ENCODE data around the gene KIDINS220.

The KIDINS220 gene

GRCh38 chr2:8819948-8820347 is 17.5 kb downstream of the KIDINS220 start:
- H3K4me3 ChIP-seq (ENCODE audit: low read length): no peak overlapping the region
- H3K4me1 ChIP-seq (ENCODE audit: control insufficient read depth, insufficient read depth, low read length): peaks cover 8% of the 10 kb centered on the region
- H3K27me3 ChIP-seq (ENCODE audit: control insufficient read depth, insufficient read depth, low read length): no peaks in the 10 kb centered on the region
- no peak overlapping the region for H3K9ac ChIP-seq (ENCODE audit: low read length)
- H3K36me3 ChIP-seq (ENCODE audit: control insufficient read depth, insufficient read depth, low read length): peaks cover 6% of the 10 kb centered on the region
- no peak overlapping the region for H3K27ac ChIP-seq (ENCODE audit: low read depth, low read length)

DNA sequence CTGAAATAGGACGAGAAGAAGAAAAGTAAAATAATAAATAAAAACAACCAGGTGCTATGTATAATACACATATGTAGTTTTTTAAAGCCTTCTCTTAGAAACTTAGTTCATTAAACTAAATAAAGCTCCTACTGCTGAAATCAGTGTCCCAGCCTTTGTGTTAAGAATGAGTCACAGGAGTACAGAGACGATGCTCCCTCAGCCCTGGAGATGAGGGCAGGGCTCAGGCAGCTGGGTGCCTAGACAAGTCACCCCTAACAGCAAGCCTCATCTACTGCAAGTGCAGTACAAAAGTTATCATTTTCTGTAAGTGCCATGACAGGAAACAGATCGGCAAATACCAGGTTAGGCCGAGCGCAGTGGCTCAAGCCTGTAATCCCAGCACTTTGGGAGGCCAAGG is 18.2 kb downstream of the KIDINS220 start:
- peaks cover 8% of the 10 kb centered on the region for H3K4me1 ChIP-seq (ENCODE audit: control insufficient read depth, insufficient read depth, low read length)
- no peak overlapping the region for H3K4me3 ChIP-seq (ENCODE audit: low read length)
- no peak overlapping the region for H3K9ac ChIP-seq (ENCODE audit: low read length)
- H3K27ac ChIP-seq (ENCODE audit: low read depth, low read length): no peak overlapping the region
- H3K27me3 ChIP-seq (ENCODE audit: control insufficient read depth, insufficient read depth, low read length): no peaks in the 10 kb centered on the region
- peaks cover 3% of the 10 kb centered on the region for H3K36me3 ChIP-seq (ENCODE audit: control insufficient read depth, insufficient read depth, low read length)

DNA sequence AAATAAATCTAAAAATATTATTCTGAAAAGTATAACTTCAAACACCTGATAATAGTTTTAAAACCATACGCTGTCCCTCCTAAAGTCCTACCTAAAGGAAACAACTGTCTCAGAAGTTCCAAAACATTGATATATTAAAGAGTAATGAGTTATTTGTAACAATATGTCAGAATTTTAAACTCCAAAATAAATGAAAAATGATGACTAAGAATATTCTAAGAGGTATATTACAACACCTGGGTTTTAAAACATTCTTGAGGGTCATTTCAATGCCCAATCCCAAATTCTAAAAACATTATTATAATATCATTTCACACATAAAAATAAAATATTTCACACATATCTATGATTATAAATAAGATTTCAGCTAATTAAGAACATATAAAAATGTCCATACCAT is 20.2 kb downstream of the KIDINS220 start:
- H3K4me1 ChIP-seq (ENCODE audit: control insufficient read depth, insufficient read depth, low read length): peaks cover 8% of the 10 kb centered on the region
- no peak overlapping the region for H3K4me3 ChIP-seq (ENCODE audit: low read length)
- no peaks in the 10 kb centered on the region for H3K27me3 ChIP-seq (ENCODE audit: control insufficient read depth, insufficient read depth, low read length)
- H3K9ac ChIP-seq (ENCODE audit: low read length): no peak overlapping the region
- no peak overlapping the region for H3K27ac ChIP-seq (ENCODE audit: low read depth, low read length)
- peaks cover 3% of the 10 kb centered on the region for H3K36me3 ChIP-seq (ENCODE audit: control insufficient read depth, insufficient read depth, low read length)

- Histone ChIP-seq H3K27ac (ENCODE audit: low read depth, low read length) (no peak overlapping the region), H3K27me3 (ENCODE audit: control insufficient read depth, insufficient read depth, low read length) (no peaks in the 10 kb centered on the region), H3K4me1 (ENCODE audit: control insufficient read depth, insufficient read depth, low read length) (no peaks in the 10 kb centered on the region), H3K9ac (ENCODE audit: low read length) (no peak overlapping the region), H3K36me3 (ENCODE audit: control insufficient read depth, insufficient read depth, low read length) (peaks cover 11% of the 10 kb centered on the region), H3K4me3 (ENCODE audit: low read length) (no peak overlapping the region)
These were observed 30.3 kb downstream of the KIDINS220 start for GRCh38 chr2:8806885-8807704.

GRCh38 chr2:8805278-8806210 is 31.9 kb downstream of the KIDINS220 start:
- no peak overlapping the region for H3K4me3 ChIP-seq (ENCODE audit: low read length)
- no peaks in the 10 kb centered on the region for H3K27me3 ChIP-seq (ENCODE audit: control insufficient read depth, insufficient read depth, low read length)
- H3K4me1 ChIP-seq (ENCODE audit: control insufficient read depth, insufficient read depth, low read length): no peaks in the 10 kb centered on the region
- no peak overlapping the region for H3K27ac ChIP-seq (ENCODE audit: low read depth, low read length)
- peaks cover 13% of the 10 kb centered on the region for H3K36me3 ChIP-seq (ENCODE audit: control insufficient read depth, insufficient read depth, low read length)
- H3K9ac ChIP-seq (ENCODE audit: low read length): no peak overlapping the region

DNA sequence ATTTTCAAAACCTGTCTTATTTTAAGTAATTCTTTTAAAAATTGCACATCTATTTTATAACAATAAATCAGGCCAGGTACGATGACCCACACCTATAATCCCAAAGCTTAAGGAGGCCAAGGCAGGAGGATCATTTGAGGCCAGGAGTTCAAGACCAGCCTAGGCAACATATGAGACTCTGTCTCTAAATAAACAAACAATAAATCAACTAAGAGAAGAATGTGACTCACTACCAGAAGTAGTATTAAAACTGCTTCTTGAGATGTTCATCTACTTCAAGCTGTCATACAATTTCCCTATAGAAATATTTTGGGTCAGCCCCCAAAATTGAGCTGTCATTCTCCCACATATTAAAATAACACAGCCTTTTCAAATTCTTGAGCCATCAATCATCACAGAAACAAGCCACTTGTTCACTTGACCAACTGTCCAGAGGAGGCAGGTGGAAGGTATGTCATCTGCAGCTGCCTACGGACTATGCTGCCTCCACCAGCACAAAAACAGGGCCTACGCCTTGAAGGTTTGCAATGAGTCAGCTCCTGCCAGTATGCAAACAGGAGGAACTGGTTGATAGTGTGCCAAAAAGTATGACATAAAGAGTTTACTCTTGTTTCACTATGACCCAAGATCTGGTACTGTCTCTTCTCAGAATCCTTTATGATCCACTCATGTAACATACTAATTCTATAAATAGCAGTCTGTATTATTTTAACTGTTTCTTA is 33.6 kb downstream of the KIDINS220 start:
- no peak overlapping the region for H3K4me3 ChIP-seq (ENCODE audit: low read length)
- peaks cover 9% of the 10 kb centered on the region for H3K36me3 ChIP-seq (ENCODE audit: control insufficient read depth, insufficient read depth, low read length)
- no peaks in the 10 kb centered on the region for H3K27me3 ChIP-seq (ENCODE audit: control insufficient read depth, insufficient read depth, low read length)
- no peak overlapping the region for H3K27ac ChIP-seq (ENCODE audit: low read depth, low read length)
- no peaks in the 10 kb centered on the region for H3K4me1 ChIP-seq (ENCODE audit: control insufficient read depth, insufficient read depth, low read length)
- H3K9ac ChIP-seq (ENCODE audit: low read length): no peak overlapping the region

DNA sequence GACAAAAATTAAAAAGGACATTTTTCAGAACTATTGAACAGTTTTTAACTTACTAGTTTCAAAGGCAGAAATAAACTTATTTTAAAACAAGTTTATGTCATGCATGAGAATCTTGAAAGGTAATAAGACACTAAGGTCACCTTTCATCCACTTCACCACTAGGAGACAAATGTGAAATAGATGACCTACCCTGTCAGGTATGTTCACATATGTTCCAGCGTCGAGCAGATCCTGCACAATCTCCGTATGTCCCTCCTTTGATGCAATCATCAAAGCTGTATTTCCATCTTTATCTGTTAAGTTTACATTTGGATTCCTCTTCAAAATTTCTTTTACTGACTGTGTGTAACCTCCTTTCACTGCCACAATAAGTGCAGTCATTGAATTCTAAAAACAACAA is 34.7 kb downstream of the KIDINS220 start:
- H3K36me3 ChIP-seq (ENCODE audit: control insufficient read depth, insufficient read depth, low read length): peaks cover 13% of the 10 kb centered on the region
- no peak overlapping the region for H3K4me3 ChIP-seq (ENCODE audit: low read length)
- H3K9ac ChIP-seq (ENCODE audit: low read length): no peak overlapping the region
- no peaks in the 10 kb centered on the region for H3K27me3 ChIP-seq (ENCODE audit: control insufficient read depth, insufficient read depth, low read length)
- no peak overlapping the region for H3K27ac ChIP-seq (ENCODE audit: low read depth, low read length)
- no peaks in the 10 kb centered on the region for H3K4me1 ChIP-seq (ENCODE audit: control insufficient read depth, insufficient read depth, low read length)

DNA sequence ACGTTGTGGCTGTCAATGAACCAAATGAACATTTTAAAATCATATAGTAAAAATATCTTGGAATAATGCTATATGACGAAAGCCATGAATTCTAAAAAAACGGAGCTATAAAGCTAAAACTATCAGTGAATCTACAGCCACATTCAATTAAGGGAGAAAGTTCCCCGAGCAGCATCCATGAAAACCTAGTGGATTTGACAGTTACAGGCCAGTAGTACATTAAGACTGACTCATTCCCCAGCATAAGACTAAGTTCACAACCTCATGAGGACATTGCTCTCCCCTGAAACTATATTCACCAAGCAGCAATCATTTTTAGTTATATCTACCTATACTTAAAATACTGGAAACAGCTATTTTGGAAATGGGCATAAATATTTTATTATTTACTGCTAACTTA is 36.6 kb downstream of the KIDINS220 start:
- H3K27ac ChIP-seq (ENCODE audit: low read depth, low read length): no peak overlapping the region
- no peak overlapping the region for H3K4me3 ChIP-seq (ENCODE audit: low read length)
- H3K27me3 ChIP-seq (ENCODE audit: control insufficient read depth, insufficient read depth, low read length): no peaks in the 10 kb centered on the region
- peaks cover 16% of the 10 kb centered on the region for H3K36me3 ChIP-seq (ENCODE audit: control insufficient read depth, insufficient read depth, low read length)
- H3K4me1 ChIP-seq (ENCODE audit: control insufficient read depth, insufficient read depth, low read length): no peaks in the 10 kb centered on the region
- no peak overlapping the region for H3K9ac ChIP-seq (ENCODE audit: low read length)

GRCh38 chr2:8800218-8800617 is 37.2 kb downstream of the KIDINS220 start:
- Histone ChIP-seq H3K36me3 (ENCODE audit: control insufficient read depth, insufficient read depth, low read length) (peaks cover 16% of the 10 kb centered on the region), H3K4me1 (ENCODE audit: control insufficient read depth, insufficient read depth, low read length) (no peaks in the 10 kb centered on the region), H3K9ac (ENCODE audit: low read length) (no peak overlapping the region), H3K27me3 (ENCODE audit: control insufficient read depth, insufficient read depth, low read length) (no peaks in the 10 kb centered on the region), H3K27ac (ENCODE audit: low read depth, low read length) (no peak overlapping the region), H3K4me3 (ENCODE audit: low read length) (no peak overlapping the region)

DNA sequence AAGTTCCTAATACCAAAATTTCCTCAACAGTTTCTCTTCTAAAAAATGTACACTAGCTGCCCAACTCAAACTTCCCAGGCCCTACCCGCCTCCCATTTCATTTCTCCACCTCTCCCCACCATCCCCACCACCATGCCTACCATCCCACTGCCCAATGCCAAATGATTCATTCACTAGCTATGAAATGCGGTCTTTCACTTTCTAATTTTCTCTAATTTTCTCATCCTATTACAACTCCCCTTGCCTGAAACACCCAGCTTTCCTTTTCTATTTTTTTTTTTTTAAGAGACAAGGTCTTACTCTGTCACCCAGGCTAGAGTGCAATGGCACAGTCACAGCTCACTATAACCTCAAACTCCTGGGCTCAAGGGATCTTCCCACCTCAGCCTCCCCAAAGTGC is 38.4 kb downstream of the KIDINS220 start:
- H3K36me3 ChIP-seq (ENCODE audit: control insufficient read depth, insufficient read depth, low read length): peaks cover 23% of the 10 kb centered on the region

DNA sequence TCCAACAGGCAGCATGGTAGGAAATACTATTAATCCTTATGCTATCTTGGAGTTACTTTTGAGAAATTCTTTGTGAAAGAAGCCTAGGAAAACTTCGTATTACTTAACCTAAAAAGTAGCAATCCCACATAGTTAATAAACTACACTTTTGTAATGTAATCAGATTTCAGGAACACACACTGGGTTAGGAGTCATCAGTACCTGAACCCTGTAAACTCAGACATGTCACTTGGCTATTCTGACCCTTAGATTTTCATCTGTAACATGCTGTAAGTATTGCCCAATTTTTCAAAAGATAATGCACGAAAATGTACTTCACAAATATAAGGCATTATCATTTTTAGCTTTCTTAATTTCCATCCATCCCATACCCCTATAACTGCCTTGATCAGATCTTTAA is 39.0 kb downstream of the KIDINS220 start:
- peaks cover 26% of the 10 kb centered on the region for H3K36me3 ChIP-seq (ENCODE audit: control insufficient read depth, insufficient read depth, low read length)

More for the DNA sequence above, 38.4 kb downstream of the KIDINS220 start:
- Histone ChIP-seq H3K27ac (ENCODE audit: low read depth, low read length) (no peak overlapping the region), H3K4me3 (ENCODE audit: low read length) (no peak overlapping the region), H3K27me3 (ENCODE audit: control insufficient read depth, insufficient read depth, low read length) (no peaks in the 10 kb centered on the region), H3K9ac (ENCODE audit: low read length) (no peak overlapping the region), H3K4me1 (ENCODE audit: control insufficient read depth, insufficient read depth, low read length) (no peaks in the 10 kb centered on the region)

DNA sequence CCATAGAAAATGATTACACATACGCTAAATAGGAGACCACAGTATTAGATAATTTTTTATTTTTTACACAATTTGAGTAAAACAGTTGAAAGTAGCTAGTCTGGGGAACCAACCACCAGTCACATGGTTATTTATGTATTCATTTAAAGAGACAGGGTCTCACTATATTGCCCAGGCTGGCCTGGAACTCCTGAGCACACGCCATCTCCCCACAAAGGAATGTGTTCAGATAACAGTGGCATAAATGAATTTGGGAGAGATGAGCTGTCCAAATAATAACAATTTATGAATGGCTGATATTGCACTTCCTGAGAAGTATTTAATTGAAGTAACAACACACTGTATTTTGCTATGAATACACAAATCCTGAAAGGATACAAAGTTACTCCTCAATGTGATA is 39.7 kb downstream of the KIDINS220 start:
- no peaks in the 10 kb centered on the region for H3K4me1 ChIP-seq (ENCODE audit: control insufficient read depth, insufficient read depth, low read length)
- peaks cover 27% of the 10 kb centered on the region for H3K36me3 ChIP-seq (ENCODE audit: control insufficient read depth, insufficient read depth, low read length)
- no peak overlapping the region for H3K9ac ChIP-seq (ENCODE audit: low read length)
- H3K27ac ChIP-seq (ENCODE audit: low read depth, low read length): no peak overlapping the region
- no peak overlapping the region for H3K4me3 ChIP-seq (ENCODE audit: low read length)
- no peaks in the 10 kb centered on the region for H3K27me3 ChIP-seq (ENCODE audit: control insufficient read depth, insufficient read depth, low read length)

More for the DNA sequence above, 39.0 kb downstream of the KIDINS220 start:
- no peaks in the 10 kb centered on the region for H3K4me1 ChIP-seq (ENCODE audit: control insufficient read depth, insufficient read depth, low read length)
- no peaks in the 10 kb centered on the region for H3K27me3 ChIP-seq (ENCODE audit: control insufficient read depth, insufficient read depth, low read length)
- H3K9ac ChIP-seq (ENCODE audit: low read length): no peak overlapping the region
- H3K27ac ChIP-seq (ENCODE audit: low read depth, low read length): no peak overlapping the region
- no peak overlapping the region for H3K4me3 ChIP-seq (ENCODE audit: low read length)

All from rectal smooth muscle tissue (tissue), 1 donor.